Spleen (tissue), 11 donors: Measurements from ENCODE around the gene ATXN1. TPM values are rescaled to one million over a fixed set of nuclear protein-coding genes. Genes with fewer than 3 reads are reported as not detected.
A peak's percentile ranks its signal among the peaks of the same experiment; 100 is the strongest.

ENCODE experiments used
- DNase-seq: peaks from one replicate; pipeline ENCODE4 v3.0.0-alpha.2; 2020
- H3K27ac ChIP-seq, 8 donors: fragments of 200-600 bp; sonication (generic) in 7 of 8; 1 replicate in 4 of 8; 2 replicates in 4 of 8; pipeline versions ENCODE4 v1.5.0 to v1.8.0; 2016 to 2021; ENCODE audit warnings: inconsistent platforms in 4 of 8, mild to moderate bottlenecking in 4 of 8, moderate library complexity in 1 of 8
- H3K27me3 ChIP-seq, 7 donors: fragments of 200-600 bp; sonication (generic) in 6 of 7; replicated peaks in 1 of 7; 1 replicate in 4 of 7; 2 replicates in 3 of 7; pipeline versions ENCODE4 v1.5.0 to v1.8.0; 2016 to 2021; ENCODE audit warnings: inconsistent platforms in 3 of 7, mild to moderate bottlenecking in 1 of 7
- H3K36me3 ChIP-seq, 6 donors: fragments of 200-600 bp; sonication (generic) in 5 of 6; 1 replicate in 4 of 6; 2 replicates in 2 of 6; pipeline versions ENCODE4 v1.5.0 to v1.8.0; 2016 to 2021; ENCODE audit warnings: inconsistent platforms in 2 of 6
- H3K4me1 ChIP-seq, 6 donors: fragments of 200-600 bp; sonication (generic) in 5 of 6; 1 replicate in 3 of 6; 2 replicates in 3 of 6; pipeline versions ENCODE4 v1.5.0 to v1.8.0; 2016 to 2021; ENCODE audit warnings: inconsistent platforms in 3 of 6
- H3K4me3 ChIP-seq, 8 donors: fragments of 200-600 bp; sonication (generic) in 7 of 8; 1 replicate in 4 of 8; 2 replicates in 4 of 8; pipeline versions ENCODE4 v1.5.0 to v1.8.0; 2016 to 2021; ENCODE audit warnings: inconsistent platforms in 4 of 8, mild to moderate bottlenecking in 4 of 8, moderate library complexity in 2 of 8
- H3K9me3 ChIP-seq, 8 donors: fragments of 200-600 bp; sonication (generic) in 7 of 8; 1 replicate in 4 of 8; 2 replicates in 4 of 8; pipeline versions ENCODE4 v1.5.0 to v1.8.0; 2016 to 2021; ENCODE audit warnings: inconsistent platforms in 4 of 8
- CTCF ChIP-seq, 11 experiments: fragments of 200-600 bp in 7 of 11; fragments of 450-650 bp in 4 of 11; sonication (generic) in 4 of 11; IDR thresholded peaks in 8 of 11; conservative IDR thresholded peaks in 3 of 11; 1 replicate in 7 of 11; 2 replicates in 4 of 11; pipeline versions ENCODE4 v1.4.0 to v1.8.0; 2016 to 2021; ENCODE audit warnings: antibody characterized with exemption in 11 of 11, inconsistent platforms in 4 of 11, mild to moderate bottlenecking in 1 of 11
- POLR2A ChIP-seq, 3 donors: fragments of 450-650 bp; IDR thresholded peaks; one replicate each; pipeline ENCODE4 v1.5.1; 2017; ENCODE audit warnings: antibody characterized with exemption in 3 of 3, mild to moderate bottlenecking in 1 of 3
- POLR2AphosphoS5 ChIP-seq, 3 donors: sonication (generic); formaldehyde crosslinking; IDR thresholded peaks; one replicate each; pipeline ENCODE4 v1.5.1; 2017; ENCODE audit warnings: antibody characterized with exemption in 3 of 3
- WGBS, 5 donors: extraction: QIAGEN DNeasy Blood & Tissue Kit in 3 of 5; methylation state at CpG; one replicate each; pipeline versions ENCODE4 v1.1.5 to v1.1.7; 2013 to 2018; 5-methylcytosine and 5-hydroxymethylcytosine counted together
- intact Hi-C: fragments of 100-400 bp; cut with DNase I; formaldehyde crosslinking; loops from one replicate; pipeline ENCODE4 v1.15.0; 2023; ENCODE audit warnings: low total_unique reads
- polyA plus RNA-seq, 3 donors: library from polyadenylated mRNA; stranded (reverse); fragments of 200-250 nt; gene quantifications; one replicate each; pipeline ENCODE4 v1.2.1, GENCODE V29; 2013
- total RNA-seq, 7 donors: library from RNA; depleted of rRNA in 3 of 7; stranded (reverse); fragments of >200 nt in 3 of 7; fragmentation: NEBNext Ultra II Directional in 4 of 7; extraction: Animal tissue kit (Norgen Biotek cat#: 25700) in 4 of 7; gene quantifications; one replicate each; pipeline versions ENCODE4 v1.1.0 to v1.2.1, GENCODE V29; 2016 to 2021
- donor health status: healthy with polysubstance abuse.
- donor health status: DM: no; HTN: no; CAD: no; lungs with moderate emphysema.
- donor health status: DM: no; HTN: no; CAD: no.
- donor health status: Bipolar disorder and iron deficiency.
- donor health status: healthy.
- donor health status: DM: no; HTN: no; CAD: no.
- donor health status: DM: yes; HTN: yes; CAD: no.

ATXN1 gene
- total and polyA plus RNA-seq, 10 donors, result 3.5 to 123 (median 73.9) TPM

GRCh38 chr6:16766836-16767745, 5.8 kb upstream of the ATXN1 start:
- H3K27ac ChIP-seq, result peak overlapping the region in 1 of 8 donors; percentile 7
- H3K36me3 ChIP-seq, result no peaks in the 10 kb centered on the region
- intact Hi-C loops, result no loop called here
- peaks cover 13 to 88% (median 58%) of the 10 kb centered on the region in 6 donors for H3K4me1 ChIP-seq
- no peaks in the 10 kb centered on the region for H3K27me3 ChIP-seq
- 90 to 99% (median 94%) methylated on average over 7 of the region's 7 CpGs for WGBS, 5 donors
- no peak overlapping the region for H3K4me3 ChIP-seq
- H3K9me3 ChIP-seq, result no peaks in the 10 kb centered on the region
- no peak for TF ChIP-seq CTCF (IDR thresholded peaks at IDR 0.05 in 8 of 11, conservative IDR thresholded peaks at IDR 0.05 in 3 of 11)
- TF ChIP-seq POLR2A (IDR thresholded peaks at IDR 0.05), result no peak
- TF ChIP-seq POLR2AphosphoS5 (IDR thresholded peaks at IDR 0.05), result no peak
- DNase-seq, result no peak

- Histone ChIP-seq H3K27me3 (no peaks in the 10 kb centered on the region), H3K4me3 (no peak overlapping the region), H3K36me3 (no peaks in the 10 kb centered on the region), H3K4me1 (peaks cover 13 to 86% (median 55%) of the 10 kb centered on the region in 6 donors), H3K9me3 (no peaks in the 10 kb centered on the region), H3K27ac (peak overlapping the region in 1 of 8 donors; percentile 8)
- 56 to 73% (median 68%) methylated on average over 1 of the region's 1 CpG for WGBS, 5 donors
- no peak for TF ChIP-seq CTCF (IDR thresholded peaks at IDR 0.05 in 8 of 11, conservative IDR thresholded peaks at IDR 0.05 in 3 of 11)
- TF ChIP-seq POLR2A (IDR thresholded peaks at IDR 0.05), result no peak
- TF ChIP-seq POLR2AphosphoS5 (IDR thresholded peaks at IDR 0.05), result no peak
- intact Hi-C loops, result no loop called here
- DNase-seq, result no peak
These were observed 4.8 kb upstream of the ATXN1 start for GRCh38 chr6:16766043-16766536.

GRCh38 chr6:16765235-16765634, 4.0 kb upstream of the ATXN1 start:
- H3K9me3 ChIP-seq, result no peaks in the 10 kb centered on the region
- 90 to 97% (median 91%) methylated on average over 3 of the region's 3 CpGs for WGBS, 5 donors
- peaks cover 13 to 78% (median 47%) of the 10 kb centered on the region in 6 donors for H3K4me1 ChIP-seq
- DNase-seq, result no peak
- peak overlapping the region in 1 of 8 donors; percentile 99 for H3K27ac ChIP-seq
- intact Hi-C loops, result no loop called here
- TF ChIP-seq CTCF (IDR thresholded peaks at IDR 0.05 in 8 of 11, conservative IDR thresholded peaks at IDR 0.05 in 3 of 11) (no peak), POLR2AphosphoS5 (IDR thresholded peaks at IDR 0.05) (no peak), POLR2A (IDR thresholded peaks at IDR 0.05) (no peak)
- no peaks in the 10 kb centered on the region for H3K27me3 ChIP-seq
- H3K36me3 ChIP-seq, result no peaks in the 10 kb centered on the region
- no peak overlapping the region for H3K4me3 ChIP-seq
